Subcutaneous adipose tissue (tissue), 4 donors: ENCODE measurements around the gene MRPS10. TPM values are rescaled to one million over a fixed set of nuclear protein-coding genes. Genes with fewer than 3 reads are reported as not detected.

Source experiments
- total RNA-seq, 4 donors: library from RNA; depleted of rRNA; stranded (reverse); fragments of >200 nt; gene quantifications; one replicate each; pipeline ENCODE4 v1.1.0, GENCODE V29; 2016
- TF ChIP-seq, protein P1 (sequence below): fragments of 450-650 bp; IDR thresholded peaks from one replicate; pipeline ENCODE4 v1.5.1; 2016; ENCODE audit warnings: low read depth, mild to moderate bottlenecking, control low read depth, antibody characterized with exemption, moderate library complexity

MRPS10 gene
- total RNA-seq, 4 donors from 2014 or later = 29.1 to 35.6 (median 31.9) TPM

DNA sequence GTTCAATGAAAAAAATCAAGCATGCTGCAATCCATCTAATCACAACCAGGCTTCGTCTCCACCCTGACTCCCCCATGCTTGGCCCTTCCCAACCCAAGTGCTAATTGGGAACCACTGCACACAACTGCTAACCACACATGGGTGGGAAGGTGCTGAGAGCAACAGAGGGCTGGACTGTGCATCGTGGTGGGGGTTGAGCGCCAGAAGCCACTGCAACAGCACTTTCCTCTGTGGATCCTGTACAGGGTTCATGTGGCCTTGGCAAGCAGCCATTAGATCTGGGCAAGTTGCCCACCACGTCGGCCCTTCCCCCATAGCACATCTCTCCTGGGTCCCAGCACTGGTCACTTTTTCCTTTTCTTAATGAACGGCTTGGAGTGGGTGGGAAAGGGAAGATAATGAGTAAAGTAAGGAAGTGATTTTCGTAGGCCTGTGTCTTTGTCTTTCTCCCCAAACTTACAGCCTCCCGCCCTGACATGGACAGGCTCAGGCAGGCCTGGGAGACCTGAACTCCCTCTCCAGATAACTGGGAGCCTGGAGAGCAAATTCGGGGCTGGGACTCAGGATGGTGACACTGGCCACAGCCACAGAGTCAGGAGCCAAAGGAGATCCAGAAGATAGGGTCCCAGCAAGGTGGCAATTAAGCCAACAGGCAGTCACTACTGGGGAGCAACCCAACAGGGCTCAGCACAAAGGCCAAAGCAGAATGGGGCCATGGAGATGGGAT is 34.4 kb upstream of the MRPS10 start:
- TF ChIP-seq, protein P1, sequence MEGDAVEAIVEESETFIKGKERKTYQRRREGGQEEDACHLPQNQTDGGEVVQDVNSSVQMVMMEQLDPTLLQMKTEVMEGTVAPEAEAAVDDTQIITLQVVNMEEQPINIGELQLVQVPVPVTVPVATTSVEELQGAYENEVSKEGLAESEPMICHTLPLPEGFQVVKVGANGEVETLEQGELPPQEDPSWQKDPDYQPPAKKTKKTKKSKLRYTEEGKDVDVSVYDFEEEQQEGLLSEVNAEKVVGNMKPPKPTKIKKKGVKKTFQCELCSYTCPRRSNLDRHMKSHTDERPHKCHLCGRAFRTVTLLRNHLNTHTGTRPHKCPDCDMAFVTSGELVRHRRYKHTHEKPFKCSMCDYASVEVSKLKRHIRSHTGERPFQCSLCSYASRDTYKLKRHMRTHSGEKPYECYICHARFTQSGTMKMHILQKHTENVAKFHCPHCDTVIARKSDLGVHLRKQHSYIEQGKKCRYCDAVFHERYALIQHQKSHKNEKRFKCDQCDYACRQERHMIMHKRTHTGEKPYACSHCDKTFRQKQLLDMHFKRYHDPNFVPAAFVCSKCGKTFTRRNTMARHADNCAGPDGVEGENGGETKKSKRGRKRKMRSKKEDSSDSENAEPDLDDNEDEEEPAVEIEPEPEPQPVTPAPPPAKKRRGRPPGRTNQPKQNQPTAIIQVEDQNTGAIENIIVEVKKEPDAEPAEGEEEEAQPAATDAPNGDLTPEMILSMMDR = no peak

DNA sequence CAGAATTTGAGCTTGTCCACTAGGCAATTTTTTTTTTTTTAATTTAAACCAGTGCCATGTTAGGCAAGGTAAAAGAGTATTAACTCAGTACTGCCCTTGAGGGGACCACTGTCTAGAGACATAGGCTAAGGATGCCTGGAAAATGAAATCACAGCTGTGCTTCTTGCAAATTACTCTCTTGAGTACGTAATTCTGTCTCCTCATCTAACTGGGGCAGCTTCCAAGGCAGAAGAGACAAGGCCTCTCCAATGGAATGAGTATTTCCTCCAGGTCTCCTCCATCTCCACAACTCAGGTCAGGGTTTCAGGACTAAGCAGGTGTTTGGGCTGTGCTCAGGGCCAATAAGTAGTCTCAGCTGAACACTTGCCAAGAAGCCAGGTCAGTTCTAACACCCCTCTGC is 33.8 kb upstream of the MRPS10 start:
- TF ChIP-seq, protein P1 = no peak

DNA sequence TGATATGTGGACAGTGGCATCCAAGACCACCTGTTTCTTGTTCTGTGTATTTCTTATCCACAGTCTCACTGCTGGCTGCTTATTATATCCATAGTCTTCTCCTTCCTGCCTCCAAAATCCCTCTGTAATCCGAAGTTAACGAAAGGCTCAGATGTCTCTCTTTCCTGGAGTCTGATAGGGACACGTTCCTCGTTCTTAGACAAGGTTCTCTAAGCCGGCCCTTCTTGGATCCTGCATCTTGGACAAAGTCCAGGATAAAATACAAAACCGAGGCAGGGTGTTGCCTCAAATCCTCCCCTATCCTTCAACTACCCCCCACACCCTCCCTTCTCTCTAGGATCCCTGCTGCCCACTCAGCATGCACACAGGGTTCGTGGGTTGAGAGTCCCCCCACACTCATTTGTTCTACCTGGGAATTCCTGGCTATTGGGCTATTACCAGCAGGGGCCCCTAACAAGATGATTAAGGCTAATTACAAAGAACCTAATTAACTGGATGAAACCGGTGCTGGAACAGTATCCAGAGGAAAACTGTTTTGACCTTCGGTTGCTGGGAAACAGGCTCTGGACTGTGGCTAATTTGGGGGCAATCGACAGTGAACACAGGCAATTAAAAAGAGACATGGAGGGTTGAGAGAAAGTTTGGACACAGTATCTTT is 32.7 kb upstream of the MRPS10 start:
- TF ChIP-seq, protein P1 = no peak

DNA sequence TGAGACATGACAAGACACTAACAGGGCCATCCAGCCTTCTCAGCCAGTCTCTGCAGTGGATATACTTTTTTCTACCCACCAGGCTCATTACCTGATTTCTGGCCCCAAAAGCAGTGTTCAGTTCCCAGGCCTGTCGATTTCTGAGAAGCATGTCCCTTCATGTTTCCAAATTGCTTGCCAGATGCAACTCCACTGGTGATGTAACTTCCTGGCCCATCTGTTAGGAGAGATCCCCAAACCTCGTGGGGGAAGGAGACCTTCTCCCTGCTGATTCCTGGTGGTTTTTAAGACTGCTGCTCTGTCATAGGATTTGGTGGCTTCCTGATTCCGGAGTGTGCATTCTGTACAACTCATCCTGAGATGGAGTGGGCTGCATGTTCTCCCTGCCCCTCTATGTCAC is 31.6 kb upstream of the MRPS10 start:
- TF ChIP-seq, protein P1 = no peak

DNA sequence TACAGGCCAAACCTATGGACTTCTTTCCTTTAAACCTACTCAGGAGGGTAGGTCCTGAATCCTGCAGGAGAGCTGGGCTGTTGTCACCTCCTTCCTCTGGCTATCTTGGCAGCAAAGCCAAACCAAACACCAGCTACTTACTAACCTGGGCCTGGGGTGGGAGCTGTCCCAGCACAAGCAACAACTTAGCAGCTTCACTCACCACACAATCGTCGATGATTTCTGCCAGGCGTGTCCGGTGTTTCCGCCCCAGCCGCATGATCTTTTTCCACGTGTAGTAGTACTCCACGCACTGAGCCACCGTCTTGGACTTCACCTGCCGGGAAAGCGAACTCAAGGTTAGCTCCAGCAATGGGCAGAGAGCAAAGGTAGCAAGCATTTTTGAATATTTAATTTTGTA is 25.4 kb upstream of the MRPS10 start:
- TF ChIP-seq, protein P1 = no peak

DNA sequence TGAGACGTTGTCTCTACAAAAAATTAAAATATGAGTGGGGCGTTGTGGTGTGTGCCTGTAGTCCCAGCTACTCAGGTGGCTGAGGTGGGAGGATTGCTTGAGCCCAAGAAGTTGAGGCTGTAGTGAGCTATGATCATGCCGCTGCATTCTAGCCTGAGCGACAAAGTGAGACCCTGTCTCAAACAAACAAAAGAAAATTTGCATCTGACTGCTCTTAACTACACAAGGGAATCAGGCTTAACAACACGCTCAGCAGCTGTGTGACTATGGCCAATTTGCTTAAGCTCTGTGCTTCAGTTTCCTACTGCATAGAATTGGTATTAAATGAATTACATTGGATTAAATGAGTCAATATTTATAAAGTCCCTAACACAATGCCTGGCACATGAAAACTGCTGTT is 24.3 kb upstream of the MRPS10 start:
- TF ChIP-seq, protein P1 = no peak

DNA sequence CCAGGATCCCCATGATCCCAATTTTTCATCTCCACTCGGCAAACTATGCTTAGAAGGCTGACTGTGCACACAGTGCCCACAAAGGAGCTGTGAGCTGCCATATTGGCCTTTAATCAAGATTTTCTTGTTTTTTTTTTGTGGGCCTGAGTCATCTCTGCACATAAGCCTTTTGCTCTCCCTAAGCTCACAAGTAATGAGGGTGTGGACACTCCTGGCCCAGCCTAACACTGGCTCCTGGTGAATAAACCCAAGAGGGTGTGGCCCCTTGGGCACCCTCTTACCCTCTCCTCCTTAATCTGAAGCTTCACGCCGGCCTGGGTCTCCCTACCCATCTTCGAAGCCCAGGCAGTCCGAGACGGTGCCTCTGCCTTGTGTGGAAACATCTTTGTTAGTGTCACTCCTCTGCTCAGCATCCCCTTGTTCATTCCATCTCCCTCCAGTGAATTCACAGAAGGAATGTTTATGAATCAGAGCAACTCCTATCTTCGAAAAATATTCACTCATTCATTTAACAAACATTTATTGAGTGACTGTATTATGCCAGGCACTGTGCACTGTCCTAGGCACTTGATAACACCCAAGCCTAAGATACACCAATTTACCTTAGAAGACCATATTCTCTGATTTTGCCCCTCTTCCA is 22.2 kb upstream of the MRPS10 start:
- TF ChIP-seq, protein P1 = no peak
